Activated T-helper 1 cell treated with Interleukin-2 at 50 U/mL for 16 hours (primary cell): ENCODE data around the gene GRM5.
"Not testable (repeated sequence)": the region's sequence is repeated elsewhere in the genome, so short reads cannot be mapped to it uniquely, and the experiment has no call there.

Experiments
- DNase-seq: peaks from one replicate; pipeline ENCODE4 v3.0.0-alpha.2; 2020; ENCODE audit warnings: low read depth

Gene GRM5

DNA sequence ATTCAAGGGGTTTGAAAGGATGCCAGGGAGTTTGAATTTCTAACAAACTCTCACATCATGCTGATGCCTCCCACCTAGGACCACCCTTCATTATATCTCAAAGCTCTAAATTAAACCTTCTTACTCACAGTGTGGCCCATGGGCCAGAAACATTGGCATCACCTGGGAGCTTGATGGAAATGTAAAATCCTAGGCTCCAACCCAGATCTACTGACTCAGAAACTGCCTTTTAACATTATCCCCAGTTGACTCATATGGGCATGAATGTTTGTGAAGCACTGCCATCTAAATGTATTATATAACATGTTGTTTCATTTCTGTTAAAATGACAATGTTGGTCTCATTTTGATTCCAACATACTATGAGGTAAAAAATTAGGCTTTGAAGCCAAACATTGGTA is 90.3 kb downstream of the GRM5 start:
- not testable (repeated sequence) for DNase-seq

DNA sequence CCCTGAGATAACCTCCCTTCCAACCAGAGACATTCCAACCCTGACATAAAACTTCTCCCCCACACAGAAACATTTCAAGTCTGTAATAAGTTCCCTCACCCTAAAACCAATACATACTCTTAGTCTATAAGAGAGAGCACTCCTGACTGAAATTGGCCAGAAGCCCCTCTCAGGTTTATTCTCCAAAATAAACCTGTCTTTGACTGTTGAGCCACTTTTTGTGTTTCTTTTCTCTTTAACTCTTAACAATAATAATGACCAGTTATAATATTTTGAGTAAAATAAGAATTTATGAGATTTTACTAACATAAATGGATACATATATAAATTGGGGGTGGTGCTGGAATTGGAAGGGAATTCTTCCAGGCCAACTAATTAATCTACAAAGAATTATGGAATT is 93.6 kb downstream of the GRM5 start:
- DNase-seq = no peak

DNA sequence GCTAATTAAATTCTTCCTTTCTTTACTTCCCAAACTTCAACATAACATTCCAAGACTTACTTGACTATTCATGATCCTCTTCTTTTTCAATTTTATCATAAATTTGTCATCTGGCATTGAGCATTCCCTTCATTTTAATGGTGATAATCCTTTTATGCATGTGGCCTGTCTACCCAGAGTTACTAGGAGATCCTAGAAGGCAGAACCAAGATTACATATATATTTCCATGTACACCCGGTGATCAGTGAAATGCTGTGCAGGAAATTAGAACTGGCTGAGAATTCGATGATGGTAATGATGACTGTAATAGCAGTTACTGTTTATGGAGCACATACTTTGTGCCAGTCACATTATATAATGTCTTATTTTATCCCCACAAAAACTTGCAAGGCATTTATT is 104.2 kb downstream of the GRM5 start:
- DNase-seq = not testable (repeated sequence)

DNA sequence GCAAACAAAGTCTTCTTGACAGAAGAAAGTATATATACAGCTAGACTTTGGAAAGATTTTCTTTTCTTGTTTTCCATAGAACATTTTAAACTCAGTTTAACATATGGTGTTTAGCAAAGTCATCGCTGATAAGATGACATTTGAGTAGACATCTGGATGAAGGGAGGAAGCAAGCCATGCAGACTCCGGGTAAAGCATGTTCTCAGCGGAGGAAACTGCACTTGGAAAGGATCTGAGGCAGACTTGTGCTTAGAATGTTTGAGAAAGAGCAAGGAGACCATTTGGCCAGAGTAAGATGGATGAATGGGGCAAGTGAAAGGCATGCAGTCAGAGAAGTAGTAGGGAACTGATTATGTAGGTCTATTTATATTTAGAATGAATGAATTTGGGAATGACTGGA is 105.9 kb downstream of the GRM5 start:
- not testable (repeated sequence) for DNase-seq

DNA sequence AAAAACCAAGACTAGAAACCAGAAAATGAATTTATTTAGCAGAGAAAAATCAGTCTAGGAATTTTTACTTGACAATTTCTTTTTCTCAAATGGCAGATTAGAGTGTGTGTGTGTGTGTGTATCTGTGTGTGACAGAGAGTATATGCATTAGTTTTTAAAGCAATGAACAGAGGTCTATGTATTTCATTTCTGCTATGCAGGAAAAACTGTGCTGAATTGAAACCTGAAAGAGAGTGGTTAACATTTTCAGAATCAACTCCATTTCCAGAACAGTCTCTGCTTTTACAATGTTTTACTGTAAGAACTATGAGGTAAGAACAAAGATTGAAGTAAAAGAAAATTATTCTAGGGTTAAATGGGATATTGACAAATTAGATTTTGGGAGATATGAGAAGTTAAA is 114.8 kb downstream of the GRM5 start:
- no peak for DNase-seq

DNA sequence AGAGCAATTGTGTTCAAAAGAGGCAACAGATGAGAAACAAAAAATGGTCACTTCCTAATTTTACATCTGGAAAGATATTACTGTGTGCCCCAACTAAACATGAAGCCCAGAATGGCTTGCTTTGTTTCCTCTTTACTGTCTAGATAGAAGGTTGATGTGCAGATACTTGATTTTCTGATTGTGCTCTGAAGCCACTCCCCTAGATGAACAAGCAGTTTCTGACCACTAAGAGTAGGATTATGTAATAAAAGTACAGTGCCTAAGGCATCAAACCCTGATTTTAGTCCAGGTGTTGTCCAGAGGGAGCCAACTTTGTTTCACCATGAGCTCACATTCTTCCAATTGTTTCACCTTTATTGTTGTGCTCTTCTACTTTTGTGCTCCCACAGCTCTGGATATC is 116.9 kb downstream of the GRM5 start:
- DNase-seq = not testable (repeated sequence)

DNA sequence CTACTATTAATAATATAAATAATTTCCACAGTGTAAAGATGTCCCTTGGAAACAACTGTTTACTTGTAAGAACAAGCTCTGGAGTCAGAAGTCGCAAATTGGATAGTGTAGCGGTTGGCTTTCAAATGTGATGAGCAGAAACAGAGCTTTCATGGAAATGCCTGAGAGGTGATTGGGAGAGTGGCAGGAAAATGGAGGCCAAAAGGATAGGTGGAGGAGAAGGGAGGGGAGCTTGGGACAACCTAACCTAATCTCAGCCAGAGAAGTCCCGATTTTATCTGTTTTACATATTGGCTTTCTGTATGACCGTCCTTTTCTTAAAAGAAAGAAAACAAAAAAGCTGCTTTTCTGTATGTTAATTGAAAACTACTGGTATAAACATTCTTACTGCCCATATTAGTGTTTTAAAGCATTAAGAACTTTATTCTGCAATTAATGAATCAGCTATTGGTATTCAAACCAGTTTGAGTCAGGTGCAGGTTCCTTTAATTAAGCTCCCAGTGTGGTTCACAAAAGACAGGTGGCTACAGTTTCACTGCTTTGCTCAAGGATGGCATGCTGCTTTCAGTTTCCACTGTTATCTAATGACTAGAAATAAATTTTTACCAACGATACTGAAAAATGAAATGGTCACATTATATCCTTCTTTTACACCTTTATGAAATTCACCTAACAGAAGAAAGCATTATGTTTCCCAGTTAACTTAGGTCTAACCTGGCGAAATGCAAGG is 117.8 kb downstream of the GRM5 start:
- DNase-seq = not testable (repeated sequence)

DNA sequence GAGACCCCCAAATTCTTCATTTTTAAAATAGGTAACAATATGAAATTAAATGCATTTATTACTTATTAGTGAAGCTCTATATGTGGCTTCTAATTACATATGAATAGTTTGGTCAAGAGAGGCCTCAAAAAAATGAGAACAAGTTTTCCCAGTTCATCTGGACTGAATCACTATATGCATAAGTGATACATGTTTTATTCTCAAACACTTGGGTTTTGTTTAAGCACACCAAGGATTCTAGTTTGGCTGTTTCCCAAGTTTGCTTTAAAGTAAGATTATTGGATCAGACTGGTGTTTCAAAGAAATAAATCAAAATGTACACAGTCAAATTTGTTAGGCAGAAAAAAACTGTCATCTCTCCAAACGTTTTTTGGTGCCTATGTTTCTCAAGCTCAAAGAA is 136.1 kb downstream of the GRM5 start:
- not testable (repeated sequence) for DNase-seq

DNA sequence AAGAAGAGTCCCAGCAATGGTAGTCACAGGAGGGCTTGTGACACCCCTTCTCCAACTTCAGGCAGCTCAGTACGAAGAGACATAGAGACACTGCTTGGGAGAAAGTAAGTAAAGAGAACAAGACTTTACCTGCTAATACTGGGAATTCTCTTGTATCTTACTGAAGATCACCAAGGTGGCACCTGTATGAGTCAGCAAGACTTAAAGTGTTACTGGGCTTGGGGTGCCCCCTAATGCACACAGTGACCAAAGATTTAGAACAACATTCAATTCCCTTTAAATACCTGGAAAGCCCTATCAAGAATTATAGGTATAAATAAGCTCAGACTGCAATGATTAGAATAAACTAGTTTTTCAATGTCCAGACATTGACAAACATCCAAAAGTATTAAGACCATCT is 148.7 kb downstream of the GRM5 start:
- DNase-seq = not testable (repeated sequence)

DNA sequence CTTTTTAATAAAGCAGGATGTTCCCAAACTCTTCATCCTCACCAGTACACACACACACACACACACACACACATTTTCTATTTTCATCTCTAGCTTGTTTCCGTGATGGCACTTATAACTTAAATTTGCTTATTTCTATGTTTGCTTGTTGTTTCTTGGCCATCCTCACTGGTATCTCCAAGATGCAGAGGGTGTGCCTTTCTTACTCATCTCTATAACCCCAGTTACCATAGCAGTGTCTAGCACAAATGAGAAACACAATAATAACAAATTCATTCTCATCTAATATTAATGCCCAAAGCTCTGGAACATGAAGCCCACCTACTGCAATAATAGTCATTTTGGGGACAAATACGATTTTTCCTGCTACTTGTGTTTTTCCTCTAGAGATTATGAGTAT is 156.3 kb downstream of the GRM5 start:
- DNase-seq = no peak

DNA sequence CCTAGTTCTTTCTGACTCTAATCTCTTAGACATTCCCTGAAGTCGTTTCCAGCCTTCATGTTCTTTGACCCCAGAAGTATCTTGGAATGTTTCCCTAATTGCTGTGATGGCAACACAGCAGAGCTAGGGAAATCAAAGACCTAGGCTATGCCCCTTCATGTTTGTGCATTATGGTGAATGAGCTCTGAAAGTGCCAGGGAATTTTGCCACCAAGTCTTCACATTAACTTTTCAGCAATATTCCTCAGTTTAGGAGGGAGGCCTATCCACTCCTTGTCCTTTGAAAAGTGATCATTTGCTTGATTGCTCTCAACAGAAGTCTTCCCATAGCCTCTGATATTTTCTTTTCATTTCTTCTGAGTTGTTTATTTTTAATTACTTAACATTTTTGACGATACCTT is 164.3 kb downstream of the GRM5 start:
- not testable (repeated sequence) for DNase-seq

DNA sequence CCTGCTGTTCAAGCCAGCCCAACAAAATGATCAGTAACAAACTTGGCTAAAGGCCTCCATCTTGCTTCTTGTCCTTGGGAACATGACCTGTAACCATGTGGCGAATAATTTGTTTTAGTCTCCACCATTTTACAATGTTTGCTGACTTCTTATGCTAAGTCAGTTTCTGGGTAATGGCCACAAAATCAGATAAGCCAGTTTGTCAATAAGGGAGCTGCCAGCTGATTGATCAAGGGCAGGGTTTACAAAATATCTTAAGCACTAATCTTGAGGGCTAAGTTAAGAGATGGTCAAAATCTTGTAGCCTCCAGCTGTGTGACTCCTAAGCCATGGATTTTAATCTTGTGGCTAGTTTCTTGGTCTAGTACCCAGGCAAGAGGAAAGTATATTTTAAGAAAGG is 176.9 kb downstream of the GRM5 start:
- not testable (repeated sequence) for DNase-seq

DNA sequence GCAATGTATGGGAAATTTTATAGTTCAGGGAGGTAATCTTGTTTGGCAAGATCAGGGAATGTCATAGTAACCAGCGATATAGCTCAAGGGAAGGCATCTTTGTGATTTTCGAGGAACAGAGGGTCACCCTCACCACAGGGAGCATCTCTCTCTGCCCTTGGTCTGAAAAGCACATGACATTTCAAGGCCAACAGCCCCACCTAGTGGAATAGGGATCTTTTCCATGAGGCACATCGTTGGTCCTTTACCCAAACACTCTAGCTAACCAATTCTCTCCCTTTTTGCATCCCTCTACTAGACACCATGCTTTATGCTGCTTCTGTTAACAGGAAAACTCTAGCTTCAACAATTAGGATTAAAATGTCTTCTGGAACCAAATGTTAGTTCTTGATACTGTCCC is 179.0 kb downstream of the GRM5 start:
- peak; percentile 3 for DNase-seq

DNA sequence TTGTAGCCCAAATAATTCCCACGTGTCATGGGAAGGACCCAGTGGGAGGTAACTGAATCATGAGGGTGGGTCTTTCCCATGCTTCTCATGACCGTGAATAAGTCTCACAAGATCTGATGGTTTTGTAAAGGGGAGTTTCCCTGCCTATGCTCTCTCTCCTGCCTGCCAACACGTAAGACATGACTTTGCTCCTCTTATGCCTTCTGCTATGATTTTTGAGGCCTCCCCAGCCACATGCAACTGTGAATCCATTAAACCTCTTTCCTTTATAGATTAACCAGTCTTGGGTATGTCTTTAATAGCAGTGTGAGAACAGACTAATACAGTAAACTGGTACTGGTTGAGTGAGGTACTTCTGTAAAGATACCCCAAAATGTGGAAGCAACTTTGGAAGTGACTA is 183.0 kb downstream of the GRM5 start:
- DNase-seq = not testable (repeated sequence)

DNA sequence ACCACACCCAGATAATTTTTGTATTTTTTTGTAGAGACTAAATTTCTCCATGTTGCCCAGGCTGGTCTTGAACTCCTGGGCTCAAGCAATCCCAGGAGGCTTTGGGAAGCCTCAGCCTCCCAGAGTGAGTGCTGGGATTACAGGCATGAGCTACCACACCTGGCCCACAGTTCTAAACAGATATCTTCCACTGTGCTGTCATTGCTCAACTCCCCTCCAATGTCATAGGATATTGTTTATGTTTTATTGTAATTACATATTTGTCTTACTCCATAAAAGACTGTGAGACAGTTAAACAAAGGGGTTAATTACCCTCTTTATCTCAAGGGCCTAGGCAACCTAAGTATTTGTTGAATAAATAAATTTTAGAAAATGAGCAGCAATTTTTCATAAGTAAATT is 204.2 kb downstream of the GRM5 start:
- DNase-seq = no peak

DNA sequence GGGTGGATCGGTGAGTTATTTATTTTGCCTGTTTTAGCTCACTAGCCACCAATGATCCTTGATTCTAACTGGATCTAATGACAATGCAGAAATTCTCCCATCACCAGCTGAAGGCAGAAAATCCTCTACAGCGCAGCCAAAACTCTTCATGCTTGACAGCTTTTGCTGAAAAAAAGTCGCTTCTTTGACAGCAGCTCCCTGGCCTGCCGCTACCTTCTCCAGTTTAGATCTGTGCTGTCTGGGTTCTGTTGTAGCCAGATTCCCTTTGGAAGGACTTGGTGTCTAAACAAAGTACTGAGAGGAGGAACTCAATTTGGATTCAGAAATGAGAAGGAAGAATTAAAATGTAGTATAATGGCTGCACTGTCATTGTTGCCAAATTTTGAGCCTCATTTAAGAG is 205.4 kb downstream of the GRM5 start:
- not testable (repeated sequence) for DNase-seq

DNA sequence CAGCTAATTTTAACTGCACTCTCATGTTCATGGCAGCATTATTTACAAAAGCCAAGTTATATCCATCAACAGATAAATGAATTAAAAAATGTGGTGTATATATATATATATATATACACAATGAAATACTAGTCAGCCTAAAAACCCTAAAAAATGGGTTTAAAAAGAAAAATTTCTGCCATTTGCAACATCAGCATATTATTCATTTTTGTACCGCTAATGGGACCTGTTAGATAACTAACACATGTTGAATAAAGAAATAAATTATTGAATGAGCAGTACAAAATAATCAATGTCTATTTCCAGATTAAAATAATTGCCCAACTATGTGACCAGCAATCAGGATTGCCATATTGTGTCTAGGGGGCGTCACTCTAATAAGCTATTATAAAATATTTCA is 211.8 kb downstream of the GRM5 start:
- not testable (repeated sequence) for DNase-seq

DNA sequence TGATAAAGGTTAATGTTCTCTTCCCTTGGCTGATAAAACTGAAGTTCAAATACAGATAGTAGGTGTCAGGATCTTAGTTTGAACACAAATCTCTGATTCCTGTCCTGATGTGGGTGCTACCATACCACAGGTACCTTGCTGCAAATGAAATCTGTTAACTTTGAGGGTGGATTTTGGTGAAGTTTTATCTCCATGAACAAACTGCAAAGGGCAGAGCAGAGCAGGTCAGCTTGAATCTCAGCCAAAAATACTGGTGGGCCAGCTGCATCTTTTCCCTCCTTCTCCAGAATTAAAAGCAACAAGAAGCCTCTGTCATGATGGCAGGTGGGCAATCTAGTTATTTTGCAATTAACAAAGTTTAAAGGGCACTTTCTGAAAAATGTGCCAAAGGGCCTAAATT is 214.2 kb downstream of the GRM5 start:
- not testable (repeated sequence) for DNase-seq

DNA sequence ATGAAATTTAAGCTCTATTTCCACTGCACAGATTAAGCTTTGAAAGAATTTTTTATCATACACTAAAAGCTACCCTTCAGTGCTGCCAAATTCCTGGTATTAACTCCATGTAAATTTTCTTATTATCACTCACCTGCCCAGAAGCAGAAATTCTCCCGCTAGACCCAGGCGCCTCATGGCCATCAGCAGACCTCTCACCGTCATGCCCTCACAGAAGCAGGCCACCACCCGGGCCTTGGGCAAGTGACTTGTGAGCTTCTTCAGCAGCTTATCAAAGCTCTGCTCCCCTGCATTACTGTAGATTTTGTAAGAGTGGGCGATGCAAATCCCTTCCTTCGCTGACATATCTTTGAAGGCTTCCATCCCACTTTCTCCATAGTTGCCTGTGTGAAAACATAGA is 216.0 kb downstream of the GRM5 start:
- DNase-seq = not testable (repeated sequence)

DNA sequence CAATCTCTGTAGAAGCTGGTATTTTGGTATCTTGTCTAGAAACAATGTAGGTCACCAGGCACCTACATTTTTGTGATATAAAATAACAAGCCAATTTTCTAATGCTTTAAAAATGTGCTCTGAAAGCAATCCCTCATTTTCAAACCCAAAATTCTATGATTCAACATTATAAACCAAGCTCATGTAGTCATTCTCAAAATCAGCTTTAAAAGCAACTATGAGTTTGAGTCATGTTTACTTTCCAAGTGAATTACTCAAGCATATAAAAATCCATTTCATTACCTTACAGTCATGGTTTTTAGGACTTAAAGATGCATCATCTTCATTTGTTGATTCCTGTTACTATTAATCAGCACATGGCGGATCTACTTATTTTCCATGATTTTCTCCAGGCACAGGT is 216.4 kb downstream of the GRM5 start:
- DNase-seq = no peak

DNA sequence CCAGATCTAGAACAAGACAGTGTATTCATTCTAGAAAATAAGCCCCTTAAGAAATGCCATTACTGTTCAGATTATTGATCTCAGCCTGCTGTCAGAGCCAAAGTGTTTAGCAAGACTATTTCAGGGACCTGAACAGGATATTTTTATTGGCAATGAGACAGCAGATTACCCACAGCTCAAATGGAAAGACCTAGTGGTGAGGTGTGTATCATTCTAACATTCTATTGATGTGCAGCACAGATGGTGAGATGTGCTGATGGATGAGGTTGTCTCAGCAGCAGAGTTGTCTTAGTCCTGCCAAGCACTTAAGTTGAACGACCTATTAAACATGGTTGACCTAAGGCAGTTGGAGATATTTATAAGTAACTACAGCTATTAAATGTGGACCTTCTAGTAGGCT is 219.5 kb downstream of the GRM5 start:
- not testable (repeated sequence) for DNase-seq

DNA sequence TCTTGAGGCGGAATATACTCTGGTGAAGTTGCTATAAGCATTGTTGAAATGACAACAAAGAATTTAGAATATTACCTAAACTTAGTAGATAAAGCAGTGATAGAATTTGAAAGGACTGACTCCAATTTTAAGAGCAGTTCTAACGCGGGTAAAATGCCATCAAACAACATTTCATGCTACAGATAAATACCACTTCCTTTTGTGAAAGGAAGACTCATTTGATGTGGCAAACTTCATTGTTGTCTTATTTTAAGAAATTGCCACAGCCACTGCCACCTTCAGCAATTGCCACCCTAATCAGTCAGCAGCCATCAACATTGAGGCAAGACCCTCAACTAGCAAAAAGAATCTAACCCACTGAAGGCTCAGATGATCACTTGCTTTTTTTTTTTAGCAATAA is 220.8 kb downstream of the GRM5 start:
- DNase-seq = not testable (repeated sequence)

DNA sequence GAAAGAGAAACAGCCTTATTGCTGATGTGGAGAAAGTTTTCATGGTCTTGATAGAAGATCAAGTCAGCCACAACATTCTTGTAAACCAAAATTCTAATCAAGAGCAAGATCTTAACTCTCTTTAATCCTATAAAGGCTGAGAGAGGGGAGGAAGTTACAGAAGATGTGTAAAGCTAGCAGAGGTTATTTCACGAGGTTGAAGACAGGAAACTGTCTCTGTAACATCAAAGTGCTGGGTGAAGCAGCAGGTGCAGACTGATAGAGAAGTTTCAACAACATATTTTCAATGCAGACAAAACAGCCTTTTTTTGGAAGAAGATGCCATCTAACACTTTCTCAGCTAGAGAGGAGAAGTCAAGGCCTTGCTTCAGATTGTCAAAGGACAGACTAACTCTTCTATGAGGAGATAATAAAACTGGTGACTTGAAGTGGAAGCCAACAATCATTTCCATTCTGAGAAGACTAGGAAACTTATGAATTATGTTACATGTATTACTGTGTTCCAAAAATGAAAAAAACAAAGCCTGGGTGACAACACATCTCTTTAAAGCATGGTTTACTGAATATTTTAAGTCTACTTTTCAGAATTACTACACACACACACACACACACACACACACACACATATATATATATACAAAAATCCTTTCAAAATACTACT is 221.9 kb downstream of the GRM5 start:
- not testable (repeated sequence) for DNase-seq

DNA sequence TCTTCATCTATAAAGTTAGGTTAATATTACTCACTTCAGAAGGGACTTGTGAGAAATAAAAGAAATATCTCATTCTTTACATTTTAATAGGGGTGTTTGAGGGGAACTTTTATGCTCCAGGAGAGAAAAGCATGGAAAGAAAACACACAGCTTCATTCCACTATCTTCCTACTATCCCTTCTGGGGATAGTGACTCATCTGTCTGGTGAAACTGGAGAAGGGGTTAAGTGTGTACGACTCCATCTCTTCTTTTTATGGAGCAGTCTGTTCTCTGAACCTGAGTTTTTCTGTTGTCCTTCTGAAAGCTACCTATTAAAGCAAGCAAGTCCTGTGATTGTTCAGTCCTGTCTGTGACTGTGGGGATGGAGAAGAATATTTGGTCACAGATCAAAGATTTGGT is 227.6 kb downstream of the GRM5 start:
- DNase-seq = not testable (repeated sequence)
